Adipose tissue (tissue), 3 donors: ENCODE data around the gene KRT33B. TPM values are rescaled to one million over a fixed set of nuclear protein-coding genes. Genes with fewer than 3 reads are reported as not detected.
"Not testable (repeated sequence)": the region's sequence is repeated elsewhere in the genome, so short reads cannot be mapped to it uniquely, and the experiment has no call there.

Experiments
- H3K27ac ChIP-seq: one replicate; pipeline ENCODE4 v1.5.1; 2013; ENCODE audit warnings: low read depth, low read length
- WGBS, 3 donors: extraction: QIAGEN DNeasy Blood & Tissue Kit; methylation state at CpG; one replicate each; pipeline ENCODE4 v1.1.7; 2013; 5-methylcytosine and 5-hydroxymethylcytosine counted together
- polyA plus RNA-seq, 3 donors: library from polyadenylated mRNA; stranded (reverse); fragments of 200-250 nt; gene quantifications; one replicate each; pipeline ENCODE4 v1.2.3, GENCODE V29; 2013
- donor health status: healthy with polysubstance abuse.
- donor health status: Bipolar disorder and iron deficiency.
- donor health status: healthy.

KRT33B gene
- polyA plus RNA-seq, 3 donors, result not detected

GRCh38 chr17:41360296-41360995 is 9.2 kb downstream of the KRT33B start:
- no peak overlapping the region for H3K27ac ChIP-seq
- 77 to 79% (median 79%) methylated on average over 5 of the region's 5 CpGs for WGBS, 3 donors

DNA sequence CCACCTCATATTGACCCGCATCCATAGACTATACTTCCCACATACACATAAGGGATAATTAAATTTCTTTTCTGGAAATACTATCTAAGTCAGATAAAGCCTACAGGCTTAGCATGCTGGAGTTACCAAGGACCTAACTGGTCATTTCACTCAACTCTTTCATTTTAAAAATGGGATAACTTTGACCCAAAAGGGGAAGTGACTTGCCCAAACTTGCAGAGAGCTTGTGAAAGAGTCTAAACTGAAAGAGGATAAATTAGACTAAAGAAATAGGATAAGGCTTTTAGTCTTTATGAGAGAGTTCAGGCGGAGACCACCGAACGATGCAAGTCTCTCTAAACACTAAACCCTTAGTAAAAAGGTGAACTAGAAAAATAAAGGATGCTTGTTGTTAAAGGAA is 15.1 kb downstream of the KRT33B start:
- WGBS, 3 donors, result 80 to 87% (median 84%) methylated on average over 4 of the region's 4 CpGs
- H3K27ac ChIP-seq, result no peak overlapping the region

GRCh38 chr17:41352597-41353366 is 16.8 kb downstream of the KRT33B start:
- no peak overlapping the region for H3K27ac ChIP-seq
- WGBS, 3 donors, result 57 to 80% (median 78%) methylated on average over 7 of the region's 7 CpGs

DNA sequence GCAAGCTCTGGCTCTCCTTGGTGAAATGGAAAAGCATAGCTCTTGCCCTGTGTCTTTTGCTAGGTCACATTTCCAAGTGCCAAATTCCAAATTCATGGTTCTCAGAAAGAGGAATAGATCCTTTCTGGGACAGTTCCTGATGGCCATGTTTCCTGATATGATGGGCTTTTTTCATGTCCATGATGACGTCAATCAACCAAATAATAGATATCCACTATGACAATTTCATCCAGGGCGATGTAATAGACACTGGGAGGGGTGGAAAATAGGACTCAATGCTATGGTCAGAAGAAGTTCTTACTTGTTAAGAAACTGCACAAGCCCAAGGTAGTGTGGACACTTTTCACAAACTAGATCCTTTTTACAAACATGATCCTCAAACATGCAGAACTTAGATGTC is 18.4 kb downstream of the KRT33B start:
- WGBS, 3 donors, result 70 to 95% (median 93%) methylated on average over 2 of the region's 2 CpGs

GRCh38 chr17:41350381-41350878 is 19.2 kb downstream of the KRT33B start, which contains the start of gene KRT33A:
TSS of gene KRT33A (minus strand) at chr17:41350828. CDS start at chr17:41350767, 61 bp downstream.
- 79 to 92% (median 91%) methylated on average over 14 to 16 of the region's 16 CpGs for WGBS, 3 donors
- H3K27ac ChIP-seq, result not testable (repeated sequence)

More for the DNA sequence above, 18.4 kb downstream of the KRT33B start:
- no peak overlapping the region for H3K27ac ChIP-seq

DNA sequence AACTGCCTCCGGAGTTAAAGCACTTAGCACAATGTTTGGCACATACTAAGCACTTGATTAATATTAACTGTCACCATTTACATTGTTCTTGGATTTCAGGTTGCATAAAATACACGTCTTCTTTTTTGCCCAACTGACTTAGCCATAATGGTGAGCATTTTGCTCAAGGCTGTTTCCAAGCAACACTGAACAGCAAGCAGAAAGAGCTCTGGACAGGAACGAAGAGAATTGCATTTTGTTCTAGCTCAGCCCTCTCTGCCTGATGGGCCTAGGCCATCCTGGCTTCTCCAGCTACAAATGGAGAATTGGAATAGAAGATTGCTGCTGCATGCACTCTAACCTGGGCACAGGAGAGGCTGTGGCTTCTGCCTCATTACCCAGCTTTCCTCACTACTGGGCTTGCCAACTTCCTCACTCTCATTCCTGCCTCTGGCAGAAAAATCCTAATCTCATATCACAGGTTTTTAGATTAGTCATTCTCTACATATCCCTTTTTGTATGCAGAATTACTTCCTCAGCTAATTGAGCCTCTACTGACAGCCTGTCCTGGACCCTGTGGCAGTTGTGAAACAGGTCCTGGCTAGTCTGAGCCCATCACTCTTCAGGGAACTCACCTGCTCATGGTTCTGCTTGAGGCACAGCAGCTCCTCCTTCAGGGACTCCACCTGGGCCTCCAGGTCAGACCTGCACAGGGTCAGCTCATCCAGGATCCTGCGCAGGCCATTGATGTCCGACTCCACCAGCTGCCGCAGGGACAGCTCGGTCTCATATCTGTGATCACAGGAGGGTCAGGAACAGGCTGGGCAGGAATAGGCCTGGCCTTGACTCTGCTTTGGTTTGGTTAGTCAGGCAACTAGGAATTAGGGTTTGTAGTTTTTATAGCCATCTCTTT is 21.5 kb downstream of the KRT33B start:
- no peak overlapping the region for H3K27ac ChIP-seq
- WGBS, 3 donors, result 74 to 88% (median 83%) methylated on average over 7 of the region's 7 CpGs

DNA sequence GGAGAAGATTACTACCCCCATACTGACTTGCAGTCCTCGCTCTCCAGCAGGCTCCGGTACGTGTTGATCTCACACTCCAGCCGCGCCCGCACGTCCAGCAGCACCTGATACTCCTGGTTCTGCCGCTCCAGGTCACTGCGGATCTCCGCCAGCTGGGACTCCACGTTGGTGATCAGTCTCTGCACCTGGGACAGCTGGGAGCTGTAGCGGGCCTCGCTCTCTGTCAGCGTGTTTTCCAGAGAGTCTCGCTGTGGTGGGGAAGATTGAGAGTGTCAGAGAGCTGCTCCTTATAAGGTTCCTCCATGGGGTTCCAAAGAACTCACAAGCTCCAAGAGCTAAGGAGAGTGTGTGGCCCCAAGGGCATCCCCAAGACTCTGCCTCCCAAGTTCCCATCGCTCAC is 23.2 kb downstream of the KRT33B start:
- 86 to 93% (median 90%) methylated on average over 16 of the region's 16 CpGs for WGBS, 3 donors
- not testable (repeated sequence) for H3K27ac ChIP-seq

GRCh38 chr17:41345992-41346391 is 23.6 kb downstream of the KRT33B start:
- WGBS, 3 donors, result 86 to 87% (median 86%) methylated on average over 3 of the region's 3 CpGs
- H3K27ac ChIP-seq, result no peak overlapping the region

- 76 to 85% (median 76%) methylated on average over 3 of the region's 3 CpGs for WGBS, 3 donors
- H3K27ac ChIP-seq, result no peak overlapping the region
Observed at GRCh38 chr17:41343029-41343428, 26.6 kb downstream of the KRT33B start.

GRCh38 chr17:41340934-41341861 is 28.4 kb downstream of the KRT33B start:
- no peak overlapping the region for H3K27ac ChIP-seq
- 69 to 79% (median 72%) methylated on average over 7 of the region's 7 CpGs for WGBS, 3 donors

- WGBS, 3 donors, result 21 to 55% (median 46%) methylated on average over 3 of the region's 3 CpGs
- no peak overlapping the region for H3K27ac ChIP-seq
Observed at GRCh38 chr17:41340494-41340893, 29.1 kb downstream of the KRT33B start.

- 40 to 70% (median 64%) methylated on average over 2 of the region's 2 CpGs for WGBS, 3 donors
- H3K27ac ChIP-seq, result no peak overlapping the region
Observed at GRCh38 chr17:41339571-41340172, 29.9 kb downstream of the KRT33B start.

DNA sequence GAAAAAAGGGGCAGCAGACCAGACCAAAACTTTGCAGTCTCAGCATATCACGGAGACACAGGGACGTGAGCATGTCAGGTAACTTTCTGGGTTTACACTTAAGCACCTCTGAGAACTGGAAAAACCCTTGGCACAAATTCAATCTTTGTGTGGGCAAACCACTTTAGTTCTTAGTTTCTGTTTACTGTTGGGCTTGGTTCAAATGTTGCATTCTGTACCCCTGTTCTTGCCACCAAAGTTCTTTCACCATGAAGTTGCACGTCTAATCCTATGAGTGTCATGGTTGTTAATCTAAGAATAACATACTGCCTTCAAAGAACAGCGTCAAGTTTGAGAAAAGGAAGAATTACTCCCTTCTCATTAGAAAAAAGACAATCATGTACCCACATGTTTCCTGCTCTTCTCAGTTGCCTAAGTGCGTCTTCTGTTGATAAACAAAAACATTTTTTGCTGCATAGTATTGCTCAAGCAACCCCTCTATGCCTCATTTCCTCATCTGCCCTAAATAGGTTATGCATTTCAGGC is 30.6 kb downstream of the KRT33B start:
- 32 to 54% (median 38%) methylated on average over 5 of the region's 5 CpGs for WGBS, 3 donors
- H3K27ac ChIP-seq, result no peak overlapping the region

DNA sequence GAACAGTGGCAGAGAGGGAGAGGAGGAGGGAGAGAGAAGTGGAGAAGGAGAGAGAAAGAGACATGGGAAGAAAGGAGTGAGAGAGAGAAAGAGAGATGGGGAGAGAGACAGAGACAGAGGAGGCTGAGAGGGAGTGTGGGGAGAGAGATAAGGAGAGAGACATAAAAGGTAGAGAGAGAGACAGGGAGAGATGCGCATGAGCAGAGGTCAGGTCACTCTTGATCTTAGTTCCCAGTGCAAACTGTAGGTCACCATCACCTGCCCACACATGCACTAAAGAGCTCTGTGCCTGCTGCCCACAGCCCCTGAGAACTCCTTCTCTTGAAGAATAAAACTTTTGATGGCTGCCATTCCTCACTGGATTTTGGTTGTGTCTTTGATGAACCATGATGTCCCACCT is 33.9 kb downstream of the KRT33B start:
- H3K27ac ChIP-seq, result no peak overlapping the region
- WGBS, 3 donors, result 100% methylated on average over 1 of the region's 1 CpG

DNA sequence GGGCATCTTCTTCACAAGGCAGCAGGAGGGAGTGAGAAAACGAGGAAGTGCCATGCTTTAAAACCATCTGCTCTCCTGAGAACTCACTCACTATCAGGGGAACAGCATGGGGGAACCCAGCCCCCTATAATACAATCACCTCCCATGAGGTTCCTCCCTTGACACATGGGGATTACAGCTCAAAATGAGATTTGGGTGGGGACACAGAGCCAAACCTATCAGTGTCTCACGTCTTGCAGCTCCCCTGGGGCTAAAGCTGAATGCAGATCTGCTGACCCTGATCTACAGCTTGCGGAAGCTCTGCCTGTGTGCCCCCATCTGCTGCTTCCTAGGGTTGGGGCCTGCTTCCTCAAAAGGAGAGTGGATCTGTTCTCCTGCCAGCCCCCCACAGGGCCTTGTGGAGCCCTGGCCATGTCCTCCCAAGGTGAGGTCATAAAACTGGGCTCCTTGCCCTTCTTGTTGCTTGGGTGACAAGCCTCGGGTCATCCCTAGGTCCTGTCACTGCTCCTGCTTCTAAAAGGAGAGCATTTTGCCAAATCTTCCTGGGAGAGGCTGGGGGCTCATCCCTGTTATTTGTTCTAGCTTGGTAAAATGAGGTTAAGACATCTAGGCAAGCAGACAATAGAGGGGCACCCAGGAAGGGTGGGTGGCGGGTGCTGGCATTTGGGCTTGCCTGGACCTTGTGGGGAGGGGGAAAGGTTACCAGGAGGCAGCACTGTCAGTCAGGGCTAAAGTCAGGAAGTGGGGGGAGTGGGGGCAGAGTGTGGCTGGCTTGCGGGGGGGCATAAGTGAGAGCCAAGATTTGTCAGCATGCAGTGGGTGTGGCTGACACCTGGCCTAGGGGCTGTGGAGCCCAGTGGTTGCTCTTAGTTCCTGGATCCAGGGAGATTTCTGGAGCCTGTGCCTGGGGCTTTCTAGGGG is 35.0 kb downstream of the KRT33B start:
- WGBS, 3 donors, result 63 to 71% (median 70%) methylated on average over 6 of the region's 6 CpGs
- H3K27ac ChIP-seq, result no peak overlapping the region

DNA sequence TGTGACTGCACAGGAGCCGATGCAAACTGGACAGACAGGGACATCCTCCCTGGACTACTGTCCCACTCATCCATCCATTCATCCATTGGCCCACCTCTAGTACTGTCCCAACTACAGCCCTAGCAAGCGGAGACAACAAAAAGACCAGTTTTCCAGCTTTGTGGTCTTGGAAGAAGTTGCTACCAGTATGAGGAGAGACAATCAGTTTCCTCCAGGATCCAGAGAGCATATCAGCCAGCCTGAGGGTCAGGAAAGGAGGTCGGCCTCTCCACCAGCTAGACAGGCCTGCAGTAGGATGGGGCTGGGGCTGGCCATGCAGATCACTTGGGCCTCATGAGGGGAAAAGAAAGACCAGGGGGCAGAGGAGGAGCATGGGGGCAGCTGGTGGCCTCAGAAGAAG is 35.8 kb downstream of the KRT33B start:
- no peak overlapping the region for H3K27ac ChIP-seq
- WGBS, 3 donors, result 89 to 97% (median 96%) methylated on average over 3 of the region's 3 CpGs
